Uterus (tissue), 2 donors: ENCODE data around the gene SLIT3.

Experiments used
- CTCF ChIP-seq, 4 experiments: fragments of 200-600 bp in 2 of 4; fragments of 450-650 bp in 2 of 4; sonication (generic) in 2 of 4; IDR thresholded peaks; one replicate each; pipeline ENCODE4 v1.5.1; 2016 to 2019; ENCODE audit warnings: antibody characterized with exemption in 4 of 4, mild to moderate bottlenecking in 2 of 4, moderate library complexity in 1 of 4
- POLR2A ChIP-seq, 2 donors: fragments of 450-650 bp; IDR thresholded peaks; one replicate each; pipeline ENCODE4 v1.6.1; 2016; ENCODE audit warnings: antibody characterized with exemption in 2 of 2, mild to moderate bottlenecking in 1 of 2, moderate library complexity in 1 of 2

- no peak for TF ChIP-seq CTCF (IDR thresholded peaks at IDR 0.05)
- no peak for TF ChIP-seq POLR2A (IDR thresholded peaks at IDR 0.05)
Observed at GRCh38 chr5:169331292-169331852, 30.4 kb upstream of the SLIT3 start.
